Small intestine (tissue), 16 donors: ENCODE measurements around the gene MSI2. TPM values are rescaled to one million over a fixed set of nuclear protein-coding genes. Genes with fewer than 3 reads are reported as not detected.

Experiments
- DNase-seq, 2 donors: peaks; one replicate each; pipeline versions ENCODE4 v3.0.0 to v3.0.0-alpha.2; 2013
- FAIRE-seq: peaks from 2 replicates; lab custom pipeline; 2012; peaks lifted over from hg19 to GRCh38; lab: Jason Lieb, UNC
- H3K27ac ChIP-seq, 3 donors: one replicate each; pipeline ENCODE4 v1.5.1; 2013; ENCODE audit warnings: low read length in 2 of 3, mild to moderate bottlenecking in 2 of 3, control low read depth in 1 of 3, inconsistent platforms in 1 of 3, low read depth in 1 of 3, moderate library complexity in 1 of 3
- H3K27me3 ChIP-seq, 3 donors: one replicate each; pipeline ENCODE4 v1.6.1; 2013; ENCODE audit warnings: low read length in 3 of 3, inconsistent platforms in 1 of 3; ENCODE audit not compliant: control insufficient read depth in 3 of 3, insufficient read depth in 3 of 3
- H3K36me3 ChIP-seq, 3 donors: one replicate each; pipeline ENCODE4 v1.6.1; 2013; ENCODE audit warnings: low read length in 3 of 3, inconsistent platforms in 1 of 3, low read depth in 1 of 3, mild to moderate bottlenecking in 1 of 3, moderate library complexity in 1 of 3; ENCODE audit not compliant: control insufficient read depth in 3 of 3, insufficient read depth in 2 of 3
- H3K4me1 ChIP-seq, 3 donors: one replicate each; pipeline ENCODE4 v1.6.1; 2013; ENCODE audit warnings: low read length in 2 of 3, inconsistent platforms in 1 of 3, low read depth in 1 of 3, mild to moderate bottlenecking in 1 of 3, moderate library complexity in 1 of 3; ENCODE audit not compliant: control insufficient read depth in 3 of 3, insufficient read depth in 2 of 3
- H3K4me3 ChIP-seq, 3 donors: one replicate each; pipeline ENCODE4 v1.5.1; 2013; ENCODE audit warnings: low read length in 3 of 3, control low read depth in 1 of 3, inconsistent platforms in 1 of 3, low read depth in 1 of 3, mild to moderate bottlenecking in 1 of 3, moderate library complexity in 1 of 3
- H3K9me3 ChIP-seq, 2 donors: one replicate each; pipeline ENCODE4 v1.6.1; 2013; ENCODE audit warnings: low read depth in 1 of 2, low read length in 1 of 2; ENCODE audit not compliant: control insufficient read depth in 2 of 2, insufficient read depth in 1 of 2
- WGBS, 3 donors: extraction: QIAGEN DNeasy Blood & Tissue Kit; methylation state at CpG; one replicate each; pipeline ENCODE4 v1.1.7; 2013; 5-methylcytosine and 5-hydroxymethylcytosine counted together
- long read RNA-seq, 10 donors: transcript quantifications; one replicate each; lab custom pipeline, GENCODE V29; 2026
- polyA plus RNA-seq, 4 donors: library from polyadenylated mRNA; stranded (reverse) in 3 of 4; unstranded in 1 of 4; fragments of 200-250 nt in 3 of 4; fragments of 120-200 nt in 1 of 4; gene quantifications; one replicate each; pipeline versions ENCODE4 v1.2.1 to v1.2.3, GENCODE V29; 2013
- donor health status: healthy with polysubstance abuse.
- donor health status: control.
- donor health status: control.
- donor health status: Bipolar disorder and iron deficiency.
- donor health status: healthy.

MSI2 gene
- 10 to 100 TPM in 2 of 4 donors, 1 to 10 TPM in 2; 5.1 to 49.4 (median 12.6) TPM for polyA plus RNA-seq
- long read RNA-seq, donor 1, result 0 reads
- long read RNA-seq, donor 2, full-length matches to known transcripts, result 2 of 2 reads
- long read RNA-seq, donor 2, partial matches to known transcripts, result 0 of 2 reads
- long read RNA-seq, donor 2, other reads (novel, unspliced or antisense), result 0 of 2 reads
- long read RNA-seq, donor 3, full-length matches to known transcripts, result 7 of 7 reads
- long read RNA-seq, donor 3, partial matches to known transcripts, result 0 of 7 reads
- long read RNA-seq, donor 3, other reads (novel, unspliced or antisense), result 0 of 7 reads
- long read RNA-seq, donor 4, full-length matches to known transcripts, result 1 of 1 reads
- long read RNA-seq, donor 4, partial matches to known transcripts, result 0 of 1 reads
- long read RNA-seq, donor 4, other reads (novel, unspliced or antisense), result 0 of 1 reads
- long read RNA-seq, donor 5, partial matches to known transcripts, result 0 of 1 reads
- long read RNA-seq, donor 5, other reads (novel, unspliced or antisense), result 0 of 1 reads
- long read RNA-seq, donor 6, full-length matches to known transcripts, result 4 of 4 reads
- long read RNA-seq, donor 6, partial matches to known transcripts, result 0 of 4 reads
- long read RNA-seq, donor 6, other reads (novel, unspliced or antisense), result 0 of 4 reads
- long read RNA-seq, donor 7, partial matches to known transcripts, result 6 of 9 reads
- long read RNA-seq, donor 7, other reads (novel, unspliced or antisense), result 0 of 9 reads
- long read RNA-seq, donor 8, result 0 reads
- long read RNA-seq, donor 9, full-length matches to known transcripts, result 2 of 2 reads
- long read RNA-seq, donor 9, partial matches to known transcripts, result 0 of 2 reads
- long read RNA-seq, donor 9, other reads (novel, unspliced or antisense), result 0 of 2 reads
- long read RNA-seq, donor 10, full-length matches to known transcripts, result 10 of 33 reads
- long read RNA-seq, donor 10, partial matches to known transcripts, result 23 of 33 reads
- long read RNA-seq, donor 10, other reads (novel, unspliced or antisense), result 0 of 33 reads

- H3K9me3 ChIP-seq, result no peaks in the 10 kb centered on the region
- H3K27me3 ChIP-seq, result no peaks in the 10 kb centered on the region
- FAIRE-seq (no peak), DNase-seq (peak; percentile 84 to 94)
- H3K27ac ChIP-seq, result peak within 1 kb of the TSS; percentile 32 to 87 (median 85)
- H3K4me1 ChIP-seq, result peaks cover 0 to 12% (median 0%) of the 10 kb centered on the region in 3 donors
- H3K4me3 ChIP-seq, result peak within 1 kb of the TSS; percentile 84 to 97 (median 91)
- H3K36me3 ChIP-seq, result peaks cover 0 to 4% (median 0%) of the 10 kb centered on the region in 3 donors
- 1% methylated on average over 44 to 88 of the region's 88 CpGs for WGBS, 3 donors
Observed at GRCh38 chr17:57255776-57256681, at the start of gene MSI2. TSS of gene MSI2 (plus strand) at chr17:57256523. CDS start at chr17:57256743, 220 bp downstream.

GRCh38 chr17:57206928-57207327 is 49.4 kb upstream of the MSI2 start:
- Histone ChIP-seq H3K9me3 (no peaks in the 10 kb centered on the region), H3K36me3 (no peaks in the 10 kb centered on the region), H3K4me3 (no peak overlapping the region), H3K27me3 (no peaks in the 10 kb centered on the region), H3K27ac (no peak overlapping the region), H3K4me1 (no peaks in the 10 kb centered on the region)
- 91 to 98% (median 93%) methylated on average over 1 of the region's 1 CpG for WGBS, 3 donors
- FAIRE-seq (no peak), DNase-seq (no peak)

GRCh38 chr17:57207396-57207795 is 48.9 kb upstream of the MSI2 start:
- H3K36me3 ChIP-seq, result no peaks in the 10 kb centered on the region
- FAIRE-seq (no peak), DNase-seq (no peak)
- no peak overlapping the region for H3K27ac ChIP-seq
- H3K4me3 ChIP-seq, result no peak overlapping the region
- no peaks in the 10 kb centered on the region for H3K27me3 ChIP-seq
- no peaks in the 10 kb centered on the region for H3K4me1 ChIP-seq
- H3K9me3 ChIP-seq, result no peaks in the 10 kb centered on the region
- 59 to 80% (median 69%) methylated on average over 2 of the region's 2 CpGs for WGBS, 3 donors

GRCh38 chr17:57210224-57210553 is 46.1 kb upstream of the MSI2 start:
- H3K4me3 ChIP-seq, result no peak overlapping the region
- DNase-seq, result no peak
- no peaks in the 10 kb centered on the region for H3K4me1 ChIP-seq
- no peaks in the 10 kb centered on the region for H3K27me3 ChIP-seq
- H3K9me3 ChIP-seq, result no peaks in the 10 kb centered on the region
- no peaks in the 10 kb centered on the region for H3K36me3 ChIP-seq
- H3K27ac ChIP-seq, result no peak overlapping the region
- no peak for FAIRE-seq

GRCh38 chr17:57210972-57211411 is 45.3 kb upstream of the MSI2 start:
- H3K36me3 ChIP-seq, result no peaks in the 10 kb centered on the region
- no peaks in the 10 kb centered on the region for H3K4me1 ChIP-seq
- no peak overlapping the region for H3K27ac ChIP-seq
- H3K9me3 ChIP-seq, result no peaks in the 10 kb centered on the region
- FAIRE-seq (no peak), DNase-seq (no peak)
- H3K4me3 ChIP-seq, result no peak overlapping the region
- H3K27me3 ChIP-seq, result no peaks in the 10 kb centered on the region
- WGBS, 3 donors, result 35 to 65% (median 52%) methylated on average over 2 to 3 of the region's 3 CpGs

- no peaks in the 10 kb centered on the region for H3K27me3 ChIP-seq
- no peak overlapping the region for H3K27ac ChIP-seq
- H3K9me3 ChIP-seq, result no peaks in the 10 kb centered on the region
- H3K36me3 ChIP-seq, result no peaks in the 10 kb centered on the region
- no peaks in the 10 kb centered on the region for H3K4me1 ChIP-seq
- FAIRE-seq, result no peak
- no peak overlapping the region for H3K4me3 ChIP-seq
- DNase-seq, result no peak
- WGBS, 3 donors, result 55 to 65% (median 55%) methylated on average over 4 of the region's 4 CpGs
Observed at GRCh38 chr17:57211543-57211942, 44.8 kb upstream of the MSI2 start.

GRCh38 chr17:57213180-57213825 is 43.0 kb upstream of the MSI2 start:
- H3K4me1 ChIP-seq, result no peaks in the 10 kb centered on the region
- H3K4me3 ChIP-seq, result no peak overlapping the region
- no peaks in the 10 kb centered on the region for H3K9me3 ChIP-seq
- DNase-seq (no peak), FAIRE-seq (no peak)
- WGBS, 3 donors, result 88% methylated on average over 5 of the region's 5 CpGs
- H3K27ac ChIP-seq, result no peak overlapping the region
- no peaks in the 10 kb centered on the region for H3K36me3 ChIP-seq
- peaks cover 0 to 2% (median 0%) of the 10 kb centered on the region in 3 donors for H3K27me3 ChIP-seq
